AG10803 (cell line): ENCODE results near the gene TTC7B.
A peak's percentile ranks its signal among the peaks of the same experiment; 100 is the strongest.

Experiments
- DNase-seq: peaks from one replicate; pipeline ENCODE4 v3.0.0; 2010; ENCODE audit warnings: low read depth
- H3K4me3 ChIP-seq: 2 replicates; pipeline ENCODE4 v1.5.1; 2011; ENCODE audit warnings: mild to moderate bottlenecking, low read length, control low read depth
- TF ChIP-seq, protein P1 (sequence below): conservative IDR thresholded peaks from 2 replicates; pipeline ENCODE4 v1.5.1; 2011; ENCODE audit warnings: mild to moderate bottlenecking, low read length, control low read depth, inconsistent platforms

Gene TTC7B

GRCh38 chr14:90804292-90805083 lies 11.7 kb downstream of the TTC7B start:
- TF ChIP-seq, protein P1, sequence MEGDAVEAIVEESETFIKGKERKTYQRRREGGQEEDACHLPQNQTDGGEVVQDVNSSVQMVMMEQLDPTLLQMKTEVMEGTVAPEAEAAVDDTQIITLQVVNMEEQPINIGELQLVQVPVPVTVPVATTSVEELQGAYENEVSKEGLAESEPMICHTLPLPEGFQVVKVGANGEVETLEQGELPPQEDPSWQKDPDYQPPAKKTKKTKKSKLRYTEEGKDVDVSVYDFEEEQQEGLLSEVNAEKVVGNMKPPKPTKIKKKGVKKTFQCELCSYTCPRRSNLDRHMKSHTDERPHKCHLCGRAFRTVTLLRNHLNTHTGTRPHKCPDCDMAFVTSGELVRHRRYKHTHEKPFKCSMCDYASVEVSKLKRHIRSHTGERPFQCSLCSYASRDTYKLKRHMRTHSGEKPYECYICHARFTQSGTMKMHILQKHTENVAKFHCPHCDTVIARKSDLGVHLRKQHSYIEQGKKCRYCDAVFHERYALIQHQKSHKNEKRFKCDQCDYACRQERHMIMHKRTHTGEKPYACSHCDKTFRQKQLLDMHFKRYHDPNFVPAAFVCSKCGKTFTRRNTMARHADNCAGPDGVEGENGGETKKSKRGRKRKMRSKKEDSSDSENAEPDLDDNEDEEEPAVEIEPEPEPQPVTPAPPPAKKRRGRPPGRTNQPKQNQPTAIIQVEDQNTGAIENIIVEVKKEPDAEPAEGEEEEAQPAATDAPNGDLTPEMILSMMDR, result no peak
- no peak for DNase-seq
- H3K4me3 ChIP-seq, result no peak overlapping the region

DNA sequence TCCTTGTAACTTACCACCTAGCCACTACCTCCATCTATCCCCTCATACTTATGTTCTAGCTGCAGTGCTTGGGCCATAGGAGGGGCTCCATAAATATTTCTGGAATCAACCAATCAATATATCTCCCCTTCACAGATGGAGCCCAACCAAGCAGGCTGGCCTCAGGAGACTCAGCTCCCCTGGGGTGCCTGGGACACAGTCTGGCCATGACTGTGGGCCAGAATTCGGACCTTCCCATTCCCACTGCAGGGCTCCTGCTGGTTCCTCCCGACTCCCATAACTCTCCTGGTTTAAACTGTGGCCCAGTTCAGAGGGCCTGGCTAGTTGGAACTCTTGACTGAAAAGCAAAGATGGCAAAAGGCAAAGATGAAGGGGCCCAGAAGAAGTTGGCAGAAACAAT lies 13.0 kb downstream of the TTC7B start:
- TF ChIP-seq, protein P1, result no peak
- H3K4me3 ChIP-seq, result no peak overlapping the region
- DNase-seq, result no peak

- no peak for DNase-seq
- TF ChIP-seq, protein P1, result no peak
- H3K4me3 ChIP-seq, result no peak overlapping the region
These were observed 16.8 kb downstream of the TTC7B start for GRCh38 chr14:90799420-90799819.

DNA sequence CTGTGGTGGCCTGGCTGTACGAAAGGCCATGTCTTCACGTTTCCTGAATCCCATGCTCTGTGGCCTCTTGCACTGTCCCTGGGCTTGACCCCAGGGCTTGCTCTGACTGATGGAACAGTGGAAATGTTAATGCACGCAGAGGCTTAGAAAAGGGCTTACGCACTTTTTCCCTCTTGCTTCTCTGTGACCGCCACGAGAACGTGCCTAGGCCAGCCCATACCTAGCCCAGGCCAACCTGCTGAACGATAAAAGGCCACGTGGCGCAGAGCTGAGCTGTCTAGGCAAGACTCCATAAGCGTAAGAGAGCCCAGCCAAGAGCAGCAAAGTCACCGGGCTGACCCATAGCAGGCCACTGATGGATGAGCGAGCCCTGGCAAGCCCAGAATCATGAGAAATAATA lies 18.3 kb downstream of the TTC7B start:
- H3K4me3 ChIP-seq, result no peak overlapping the region
- no peak for DNase-seq
- TF ChIP-seq, protein P1, result no peak

- no peak overlapping the region for H3K4me3 ChIP-seq
- TF ChIP-seq, protein P1, result no peak
- DNase-seq, result peak; percentile 13
These were observed 18.8 kb downstream of the TTC7B start for GRCh38 chr14:90797451-90797850.

DNA sequence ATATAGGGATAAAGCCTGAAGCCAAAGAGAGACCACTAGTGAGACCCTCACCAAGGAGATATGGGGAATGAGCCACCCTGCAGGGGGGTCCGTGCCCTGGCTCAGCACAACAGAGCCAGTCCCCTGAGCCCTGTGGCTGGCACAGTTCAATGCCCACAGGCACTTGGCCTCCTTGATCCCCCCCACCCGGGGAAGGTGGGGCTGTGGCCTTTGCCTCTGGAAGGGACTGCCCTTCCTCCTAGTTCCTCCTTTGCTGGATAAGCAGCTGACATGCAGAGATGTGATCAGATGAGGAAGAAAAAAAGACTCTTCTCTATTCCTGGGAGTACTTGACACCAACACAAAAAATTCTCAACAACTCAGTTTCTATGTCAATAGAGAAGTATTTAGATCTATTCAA lies 19.9 kb downstream of the TTC7B start:
- TF ChIP-seq, protein P1, result no peak
- no peak overlapping the region for H3K4me3 ChIP-seq
- no peak for DNase-seq

GRCh38 chr14:90795744-90796143 lies 20.5 kb downstream of the TTC7B start:
- DNase-seq, result peak; percentile 82
- TF ChIP-seq, protein P1, result no peak; the same call in 1 of the 2 replicates
- no peak overlapping the region for H3K4me3 ChIP-seq
